Keratinocyte (primary cell): ENCODE data around the gene ARPC4.

ENCODE experiments used
- EZH2 ChIP-seq: IDR thresholded peaks from one replicate; pipeline ENCODE4 v1.6.1; 2012; ENCODE audit warnings: inconsistent platforms, mild to moderate bottlenecking, low read length, moderate library complexity
- TF ChIP-seq, protein P1 (sequence below), 3 experiments: IDR thresholded peaks in 1 of 3; conservative IDR thresholded peaks in 1 of 3; optimal IDR thresholded peaks in 1 of 3; 2 replicates in 2 of 3; 3 replicates in 1 of 3; pipeline versions ENCODE3 to v1.5.1; 2011; ENCODE audit warnings: low read length in 3 of 3, mild to moderate bottlenecking in 3 of 3, moderate library complexity in 2 of 3, control low read depth in 1 of 3, inconsistent platforms in 1 of 3; ENCODE audit not compliant: insufficient read depth in 2 of 3; ENCODE audit errors: extremely low read depth in 1 of 3

DNA sequence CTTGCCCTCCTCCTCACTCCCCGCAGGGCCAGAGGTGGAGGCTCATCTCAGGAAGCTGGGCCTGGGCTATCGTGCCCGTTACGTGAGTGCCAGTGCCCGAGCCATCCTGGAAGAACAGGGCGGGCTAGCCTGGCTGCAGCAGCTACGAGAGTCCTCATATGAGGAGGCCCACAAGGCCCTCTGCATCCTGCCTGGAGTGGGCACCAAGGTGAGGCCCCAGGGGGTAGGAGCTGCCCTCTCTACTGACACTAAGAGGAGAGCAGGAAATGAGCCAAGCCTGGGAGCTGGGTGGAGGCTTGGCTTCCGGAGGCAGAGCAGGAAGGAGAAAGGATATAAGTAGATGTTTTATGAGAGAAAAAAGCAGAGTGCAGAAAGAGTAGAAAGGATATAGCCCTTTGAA lies 38.2 kb upstream of the ARPC4 start:
- TF ChIP-seq, protein P1, sequence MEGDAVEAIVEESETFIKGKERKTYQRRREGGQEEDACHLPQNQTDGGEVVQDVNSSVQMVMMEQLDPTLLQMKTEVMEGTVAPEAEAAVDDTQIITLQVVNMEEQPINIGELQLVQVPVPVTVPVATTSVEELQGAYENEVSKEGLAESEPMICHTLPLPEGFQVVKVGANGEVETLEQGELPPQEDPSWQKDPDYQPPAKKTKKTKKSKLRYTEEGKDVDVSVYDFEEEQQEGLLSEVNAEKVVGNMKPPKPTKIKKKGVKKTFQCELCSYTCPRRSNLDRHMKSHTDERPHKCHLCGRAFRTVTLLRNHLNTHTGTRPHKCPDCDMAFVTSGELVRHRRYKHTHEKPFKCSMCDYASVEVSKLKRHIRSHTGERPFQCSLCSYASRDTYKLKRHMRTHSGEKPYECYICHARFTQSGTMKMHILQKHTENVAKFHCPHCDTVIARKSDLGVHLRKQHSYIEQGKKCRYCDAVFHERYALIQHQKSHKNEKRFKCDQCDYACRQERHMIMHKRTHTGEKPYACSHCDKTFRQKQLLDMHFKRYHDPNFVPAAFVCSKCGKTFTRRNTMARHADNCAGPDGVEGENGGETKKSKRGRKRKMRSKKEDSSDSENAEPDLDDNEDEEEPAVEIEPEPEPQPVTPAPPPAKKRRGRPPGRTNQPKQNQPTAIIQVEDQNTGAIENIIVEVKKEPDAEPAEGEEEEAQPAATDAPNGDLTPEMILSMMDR (optimal IDR thresholded peaks at IDR 0.05 in 1 of 3, IDR thresholded peaks at IDR 0.05 in 1 of 3, conservative IDR thresholded peaks at IDR 0.05 in 1 of 3; ENCODE audit: extremely low read depth in 1 of 3, insufficient read depth in 2 of 3, low read length in 3 of 3) = no peak
- TF ChIP-seq EZH2 = no peak
